ENCODE results near the gene RTN3. TPM values are rescaled to one million over a fixed set of nuclear protein-coding genes. Genes with fewer than 3 reads are reported as not detected.

RTN3 gene
- total RNA-seq, 1 experiment from 2014 or later: 98.2 TPM

DNA sequence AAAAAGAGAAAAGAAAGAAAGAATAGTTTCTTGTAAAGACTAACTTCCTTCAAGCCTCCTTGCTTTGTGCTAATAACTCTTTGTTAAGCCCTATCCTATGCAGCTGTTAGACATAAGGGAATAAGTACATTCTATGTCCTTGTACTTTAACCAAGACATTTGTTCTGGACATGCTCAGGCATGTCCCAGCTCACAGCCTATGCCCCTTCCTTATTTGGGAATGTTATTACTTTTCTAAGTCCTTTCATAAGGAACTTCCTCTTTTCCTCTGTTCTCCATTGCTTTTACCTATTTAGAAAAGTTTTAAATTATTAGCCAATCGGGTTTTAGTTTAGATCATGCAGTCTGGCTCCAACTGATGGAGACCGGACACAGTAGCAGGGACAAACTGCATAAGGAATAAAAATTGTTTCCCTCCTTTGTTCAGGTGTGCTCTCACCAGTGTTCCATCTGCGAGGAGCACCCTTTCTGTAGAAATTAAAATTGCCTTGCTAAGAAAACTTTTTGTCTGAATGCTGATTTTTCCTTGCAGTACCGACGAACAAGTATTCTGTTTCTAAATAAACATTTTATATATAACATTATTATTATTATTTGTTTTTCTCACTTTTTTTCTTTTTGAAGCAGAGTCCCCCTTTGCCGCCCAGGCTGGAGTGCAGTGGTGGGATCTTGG, 110.3 kb downstream of the RTN3 start:
- DNase-seq (ENCODE audit: low read depth): peak; percentile 12
- in situ Hi-C loops (cut with HindIII; ENCODE audit: low pct_unique_long_range_greater_than_20kb, low sequenced_read_pairs): no loop called here

DNA sequence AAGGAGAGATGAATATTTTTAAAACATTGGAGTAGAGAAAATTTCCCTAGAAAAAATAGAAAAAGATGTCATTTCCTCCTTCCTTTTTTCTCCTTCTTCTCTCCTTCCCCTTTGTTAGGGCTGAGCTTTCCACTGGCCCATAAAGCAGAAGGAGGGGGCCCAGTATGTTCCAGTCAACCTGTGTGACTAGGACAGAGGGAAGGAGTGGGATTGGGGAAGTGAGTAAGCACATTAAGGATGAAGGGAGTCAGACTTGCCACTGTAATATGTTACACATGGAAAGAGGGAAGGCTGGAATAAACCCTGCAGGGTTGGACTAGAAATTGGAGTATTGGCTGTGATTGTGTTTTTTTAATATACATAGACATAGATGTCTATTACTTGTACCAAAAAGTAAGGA, 111.9 kb downstream of the RTN3 start:
- in situ Hi-C loops (cut with HindIII; ENCODE audit: low pct_unique_long_range_greater_than_20kb, low sequenced_read_pairs): no loop called here
- DNase-seq (ENCODE audit: low read depth): no peak

DNA sequence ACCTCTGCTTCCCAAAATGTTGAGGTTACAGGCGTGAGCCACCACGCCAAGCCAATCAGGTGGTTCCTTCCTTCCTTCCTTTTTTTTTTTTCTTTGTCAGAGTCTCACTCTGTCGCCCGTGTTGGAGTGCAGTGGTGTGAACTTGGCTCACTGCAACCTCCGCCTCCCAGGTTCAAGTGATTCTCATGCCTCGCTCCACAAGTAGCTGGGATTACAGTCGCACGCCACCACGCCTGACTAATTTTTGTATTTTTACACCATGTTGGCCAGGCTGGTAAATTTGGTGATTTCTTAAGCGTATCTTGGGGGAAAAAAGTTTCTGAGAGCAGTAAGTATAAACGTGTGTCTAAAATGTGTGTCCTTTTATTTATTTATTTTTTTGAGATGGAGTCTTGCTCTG, 113.8 kb downstream of the RTN3 start:
- in situ Hi-C loops (cut with HindIII; ENCODE audit: low pct_unique_long_range_greater_than_20kb, low sequenced_read_pairs): no loop called here
- DNase-seq (ENCODE audit: low read depth): no peak

DNA sequence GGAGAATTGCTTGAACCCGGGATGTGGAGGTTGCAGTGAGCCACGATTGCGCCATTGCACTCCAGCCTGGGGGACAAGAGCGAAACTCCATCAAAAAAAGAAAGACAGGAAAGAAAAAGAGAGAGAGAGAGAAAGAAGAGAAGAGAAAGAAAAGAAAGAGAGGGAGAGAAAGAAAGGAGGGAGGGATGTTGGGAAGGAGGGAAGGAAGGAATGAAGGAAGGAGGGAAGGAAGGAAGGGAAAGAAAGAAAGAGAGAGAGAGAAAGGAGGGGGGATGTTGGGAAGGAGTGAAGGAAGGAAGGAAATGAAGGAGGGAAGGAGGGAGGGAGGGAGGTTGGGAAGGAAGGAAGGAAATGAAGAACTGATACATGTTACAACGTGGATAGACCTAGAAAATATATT, 119.6 kb downstream of the RTN3 start:
- DNase-seq (ENCODE audit: low read depth): no peak
- in situ Hi-C loops (cut with HindIII; ENCODE audit: low pct_unique_long_range_greater_than_20kb, low sequenced_read_pairs): no loop called here

DNA sequence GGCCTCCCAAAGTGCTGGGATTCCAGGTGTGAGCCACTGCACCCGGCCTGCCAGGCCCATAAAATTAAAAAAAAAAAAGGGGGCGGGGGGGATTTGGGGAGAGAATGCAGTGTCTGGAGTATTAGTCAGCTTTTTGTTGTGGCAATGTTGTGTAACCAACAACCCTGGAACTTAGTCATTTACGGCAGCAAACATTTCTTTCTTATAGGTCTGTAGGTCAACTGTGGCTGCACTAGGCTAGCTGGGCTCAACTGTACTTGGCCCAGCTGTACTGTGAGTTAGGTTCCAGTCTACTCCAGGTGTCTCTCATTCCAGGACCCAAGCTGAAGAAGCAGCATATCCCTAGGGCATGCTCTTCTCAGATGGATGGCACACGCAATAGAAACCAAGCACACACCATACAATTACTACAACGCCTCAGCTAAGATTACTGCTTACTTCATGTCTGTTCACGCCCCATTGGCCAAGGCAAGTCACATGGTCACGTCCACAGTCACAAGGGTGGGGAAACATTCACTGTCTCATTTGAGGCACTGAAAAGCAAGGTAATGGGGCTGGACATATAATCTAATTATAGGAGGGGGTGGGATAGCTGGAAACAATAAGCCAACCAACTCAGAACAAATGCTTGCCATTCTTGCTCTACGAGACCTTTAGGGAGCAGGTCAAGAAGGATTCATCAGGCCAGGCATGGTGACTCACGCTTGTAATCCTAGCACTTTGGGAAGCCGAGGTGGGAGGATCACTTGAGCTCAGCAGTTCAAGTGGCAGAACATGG, 121.5 kb downstream of the RTN3 start:
- in situ Hi-C loops (cut with HindIII; ENCODE audit: low pct_unique_long_range_greater_than_20kb, low sequenced_read_pairs): no loop called here
- peak; percentile 83 for DNase-seq (ENCODE audit: low read depth)

DNA sequence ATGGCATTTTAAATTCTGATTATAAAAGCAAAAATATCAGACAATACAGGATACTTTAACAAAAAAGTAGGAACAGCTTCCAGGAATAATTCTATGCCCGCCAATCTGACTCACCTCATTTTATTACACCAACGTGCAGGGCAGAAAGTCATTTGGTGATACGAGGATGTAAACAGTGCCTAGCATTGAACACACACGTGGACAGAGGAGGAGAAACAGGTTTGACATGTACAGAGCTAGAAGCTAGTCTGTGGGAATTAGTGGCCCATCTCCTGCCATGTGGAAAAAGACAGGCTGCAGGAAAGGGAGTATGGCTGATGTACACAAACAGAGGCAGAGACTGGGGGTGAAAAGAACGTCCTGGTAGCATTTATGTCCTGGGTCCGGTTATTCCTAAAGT, 123.0 kb downstream of the RTN3 start:
- no peak for DNase-seq (ENCODE audit: low read depth)
- in situ Hi-C loops (cut with HindIII; ENCODE audit: low pct_unique_long_range_greater_than_20kb, low sequenced_read_pairs): no loop called here

DNA sequence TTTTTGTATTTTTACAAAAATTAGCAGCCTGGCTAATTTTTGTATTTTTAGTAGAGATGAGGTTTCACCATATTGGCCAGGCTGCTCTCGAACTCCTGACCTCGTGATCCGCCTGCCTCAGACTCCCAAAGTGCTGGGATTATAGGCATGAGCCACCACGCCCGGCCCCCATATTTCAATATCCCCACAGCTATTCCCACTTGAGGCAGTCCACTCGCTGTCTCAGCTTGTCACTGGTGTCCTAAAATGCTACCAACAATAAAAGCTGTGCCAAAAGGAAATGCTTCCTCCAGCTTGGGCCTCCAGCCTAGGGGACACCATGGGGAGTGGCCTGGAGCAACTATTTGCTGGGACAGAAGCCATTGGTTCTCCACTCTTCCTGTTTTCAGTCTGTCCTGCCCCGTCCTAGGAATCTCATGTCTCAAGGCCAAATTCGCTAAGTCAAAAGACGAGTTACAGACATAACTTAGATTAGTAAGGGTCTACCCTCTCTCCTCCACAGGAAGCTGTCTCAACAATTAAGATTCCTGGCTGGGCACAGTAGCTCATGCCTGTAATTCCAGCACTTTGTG, 124.6 kb downstream of the RTN3 start:
- in situ Hi-C loops (cut with HindIII; ENCODE audit: low pct_unique_long_range_greater_than_20kb, low sequenced_read_pairs): no loop called here

More for the DNA sequence above, 124.6 kb downstream of the RTN3 start:
- no peak for DNase-seq (ENCODE audit: low read depth)

Other genes starting within 250 kb of the RTN3 start
- gene PLAAT5, start 190.3 kb upstream of the RTN3 start, total RNA-seq (2014; rRNA removed; shearing (Covaris generic); ENCODE audit: low replicate concordance): 0.87 and 2.3 TPM in 2 replicates
- not detected in 2 replicates for gene LGALS12, start 175.4 kb upstream of the RTN3 start, total RNA-seq (2014; rRNA removed; shearing (Covaris generic); ENCODE audit: low replicate concordance)
- gene PLAAT4, start 144.7 kb upstream of the RTN3 start, total RNA-seq (2014; rRNA removed; shearing (Covaris generic); ENCODE audit: low replicate concordance): 57.7 and 64.5 TPM in 2 replicates
- gene PLAAT2, start 118.1 kb upstream of the RTN3 start, total RNA-seq (2014; rRNA removed; shearing (Covaris generic); ENCODE audit: low replicate concordance): 3.4 TPM in 1 of 2 replicates, not detected in the other
- 163 and 198 TPM in 2 replicates for gene PLAAT3, start 67.1 kb upstream of the RTN3 start, total RNA-seq (2014; rRNA removed; shearing (Covaris generic); ENCODE audit: low replicate concordance)
- gene ATL3, start 10.1 kb upstream of the RTN3 start, total RNA-seq (2014; rRNA removed; shearing (Covaris generic); ENCODE audit: low replicate concordance): 46.9 and 58.7 TPM in 2 replicates
- gene ZFTA, start 87.3 kb downstream of the RTN3 start, total RNA-seq (2014; rRNA removed; shearing (Covaris generic); ENCODE audit: low replicate concordance): 6.1 and 21.5 TPM in 2 replicates
- gene SPINDOC, start 132.0 kb downstream of the RTN3 start, total RNA-seq (2014; rRNA removed; shearing (Covaris generic); ENCODE audit: low replicate concordance): 22.5 and 29.0 TPM in 2 replicates
- 5.6 and 8.9 TPM in 2 replicates for gene MARK2, start 157.6 kb downstream of the RTN3 start, total RNA-seq (2014; rRNA removed; shearing (Covaris generic); ENCODE audit: low replicate concordance)
- gene RCOR2, start 235.7 kb downstream of the RTN3 start, total RNA-seq (2014; rRNA removed; shearing (Covaris generic); ENCODE audit: low replicate concordance): 0.61 TPM in 1 of 2 replicates, not detected in the other

Measured in Caki2 (cell line).